ENCODE measurements around the gene CCNDBP1. TPM values are rescaled to one million over a fixed set of nuclear protein-coding genes. Genes with fewer than 3 reads are reported as not detected.

CCNDBP1 gene
- total RNA-seq, 1 experiment from 2014 or later: 97.1 TPM

Other genes with a start within 250 kb of the CCNDBP1 start
- 12.6 and 16.8 TPM in 2 replicates for gene UBR1, start 79.4 kb upstream of the CCNDBP1 start, total RNA-seq (2014; rRNA removed; shearing (Covaris generic); ENCODE audit: low replicate concordance)
- gene TMEM62, start 51.8 kb upstream of the CCNDBP1 start, total RNA-seq (2014; rRNA removed; shearing (Covaris generic); ENCODE audit: low replicate concordance): 12.2 and 12.8 TPM in 2 replicates
- not detected in 2 replicates for gene EPB42, start 35.6 kb downstream of the CCNDBP1 start, total RNA-seq (2014; rRNA removed; shearing (Covaris generic); ENCODE audit: low replicate concordance)
- 0.07 TPM in 1 of 2 replicates, not detected in the other for gene TGM5, start 81.5 kb downstream of the CCNDBP1 start, total RNA-seq (2014; rRNA removed; shearing (Covaris generic); ENCODE audit: low replicate concordance)
- gene TGM7, start 116.9 kb downstream of the CCNDBP1 start, total RNA-seq (2014; rRNA removed; shearing (Covaris generic); ENCODE audit: low replicate concordance): not detected in 2 replicates
- 13.1 and 16.5 TPM in 2 replicates for gene LCMT2, start 145.2 kb downstream of the CCNDBP1 start, total RNA-seq (2014; rRNA removed; shearing (Covaris generic); ENCODE audit: low replicate concordance)
- 8.4 and 15.6 TPM in 2 replicates for gene ZSCAN29, start 185.6 kb downstream of the CCNDBP1 start, total RNA-seq (2014; rRNA removed; shearing (Covaris generic); ENCODE audit: low replicate concordance)
- gene TUBGCP4, start 185.7 kb downstream of the CCNDBP1 start, total RNA-seq (2014; rRNA removed; shearing (Covaris generic); ENCODE audit: low replicate concordance): 5.4 and 18.2 TPM in 2 replicates